ENCODE results near the gene MYORG. TPM values are rescaled to one million over a fixed set of nuclear protein-coding genes. Genes with fewer than 3 reads are reported as not detected.

The MYORG gene
- total and polyA plus RNA-seq, 4 donors = 11.4 to 26.6 (median 19.3) TPM

DNA sequence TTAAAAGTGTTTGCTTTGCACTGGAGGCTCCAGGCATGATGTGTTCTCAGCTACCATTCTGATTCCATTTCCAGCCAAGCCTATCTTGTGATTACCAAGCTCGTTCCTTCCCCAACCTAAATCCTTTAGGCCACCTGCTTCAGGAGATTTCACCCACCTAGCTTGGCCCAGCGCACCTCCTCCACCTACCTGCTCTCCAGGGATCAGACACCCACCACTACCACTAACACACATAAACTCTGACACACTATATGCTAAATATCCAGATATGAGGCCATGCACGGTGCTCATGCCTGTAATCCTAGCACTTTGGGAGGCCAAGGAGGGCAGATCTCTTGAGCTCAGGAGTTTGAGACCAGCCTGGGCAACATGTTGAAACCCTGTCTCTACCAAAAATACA is 2.4 kb downstream of the MYORG start:
- peak overlapping the region; percentile 19 to 48 for H3K27ac ChIP-seq (ENCODE audit: low read depth in 1 of 2, low read length in 2 of 2)
- H3K4me3 ChIP-seq (ENCODE audit: low read depth in 1 of 3, low read length in 3 of 3) = no peak overlapping the region
- no peaks in the 10 kb centered on the region for H3K27me3 ChIP-seq (ENCODE audit: control insufficient read depth in 4 of 4, insufficient read depth in 4 of 4, low read length in 3 of 4)
- no peak overlapping the region for H3K9ac ChIP-seq (ENCODE audit: low read depth in 1 of 2, low read length in 2 of 2)
- no peak for TF ChIP-seq GABPA (IDR thresholded peaks at IDR 0.05 in 1 of 2, conservative IDR thresholded peaks at IDR 0.05 in 1 of 2)
- TF ChIP-seq, protein P1, sequence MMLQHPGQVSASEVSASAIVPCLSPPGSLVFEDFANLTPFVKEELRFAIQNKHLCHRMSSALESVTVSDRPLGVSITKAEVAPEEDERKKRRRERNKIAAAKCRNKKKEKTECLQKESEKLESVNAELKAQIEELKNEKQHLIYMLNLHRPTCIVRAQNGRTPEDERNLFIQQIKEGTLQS (IDR thresholded peaks at IDR 0.05) = no peak
- TF ChIP-seq YY1 (IDR thresholded peaks at IDR 0.05) = no peak
- TF ChIP-seq FOXA2 (IDR thresholded peaks at IDR 0.05) = no peak
- no peak for TF ChIP-seq SP1 (IDR thresholded peaks at IDR 0.05)
- TF ChIP-seq RXRA (IDR thresholded peaks at IDR 0.05) = no peak
- TF ChIP-seq TAF1 (conservative IDR thresholded peaks at IDR 0.05) = no peak
- TF ChIP-seq JUND (IDR thresholded peaks at IDR 0.05) = no peak
- TF ChIP-seq, protein P2, sequence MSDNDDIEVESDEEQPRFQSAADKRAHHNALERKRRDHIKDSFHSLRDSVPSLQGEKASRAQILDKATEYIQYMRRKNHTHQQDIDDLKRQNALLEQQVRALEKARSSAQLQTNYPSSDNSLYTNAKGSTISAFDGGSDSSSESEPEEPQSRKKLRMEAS (IDR thresholded peaks at IDR 0.05) = no peak
- no peak for TF ChIP-seq NR2F2 (IDR thresholded peaks at IDR 0.05)
- TF ChIP-seq, protein P3, sequence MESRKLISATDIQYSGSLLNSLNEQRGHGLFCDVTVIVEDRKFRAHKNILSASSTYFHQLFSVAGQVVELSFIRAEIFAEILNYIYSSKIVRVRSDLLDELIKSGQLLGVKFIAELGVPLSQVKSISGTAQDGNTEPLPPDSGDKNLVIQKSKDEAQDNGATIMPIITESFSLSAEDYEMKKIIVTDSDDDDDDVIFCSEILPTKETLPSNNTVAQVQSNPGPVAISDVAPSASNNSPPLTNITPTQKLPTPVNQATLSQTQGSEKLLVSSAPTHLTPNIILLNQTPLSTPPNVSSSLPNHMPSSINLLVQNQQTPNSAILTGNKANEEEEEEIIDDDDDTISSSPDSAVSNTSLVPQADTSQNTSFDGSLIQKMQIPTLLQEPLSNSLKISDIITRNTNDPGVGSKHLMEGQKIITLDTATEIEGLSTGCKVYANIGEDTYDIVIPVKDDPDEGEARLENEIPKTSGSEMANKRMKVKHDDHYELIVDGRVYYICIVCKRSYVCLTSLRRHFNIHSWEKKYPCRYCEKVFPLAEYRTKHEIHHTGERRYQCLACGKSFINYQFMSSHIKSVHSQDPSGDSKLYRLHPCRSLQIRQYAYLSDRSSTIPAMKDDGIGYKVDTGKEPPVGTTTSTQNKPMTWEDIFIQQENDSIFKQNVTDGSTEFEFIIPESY (IDR thresholded peaks at IDR 0.05) = no peak
- no peak for TF ChIP-seq HNF4A (conservative IDR thresholded peaks at IDR 0.05)
- no peak for TF ChIP-seq HNF4G (IDR thresholded peaks at IDR 0.05)
- TF ChIP-seq, protein P4, sequence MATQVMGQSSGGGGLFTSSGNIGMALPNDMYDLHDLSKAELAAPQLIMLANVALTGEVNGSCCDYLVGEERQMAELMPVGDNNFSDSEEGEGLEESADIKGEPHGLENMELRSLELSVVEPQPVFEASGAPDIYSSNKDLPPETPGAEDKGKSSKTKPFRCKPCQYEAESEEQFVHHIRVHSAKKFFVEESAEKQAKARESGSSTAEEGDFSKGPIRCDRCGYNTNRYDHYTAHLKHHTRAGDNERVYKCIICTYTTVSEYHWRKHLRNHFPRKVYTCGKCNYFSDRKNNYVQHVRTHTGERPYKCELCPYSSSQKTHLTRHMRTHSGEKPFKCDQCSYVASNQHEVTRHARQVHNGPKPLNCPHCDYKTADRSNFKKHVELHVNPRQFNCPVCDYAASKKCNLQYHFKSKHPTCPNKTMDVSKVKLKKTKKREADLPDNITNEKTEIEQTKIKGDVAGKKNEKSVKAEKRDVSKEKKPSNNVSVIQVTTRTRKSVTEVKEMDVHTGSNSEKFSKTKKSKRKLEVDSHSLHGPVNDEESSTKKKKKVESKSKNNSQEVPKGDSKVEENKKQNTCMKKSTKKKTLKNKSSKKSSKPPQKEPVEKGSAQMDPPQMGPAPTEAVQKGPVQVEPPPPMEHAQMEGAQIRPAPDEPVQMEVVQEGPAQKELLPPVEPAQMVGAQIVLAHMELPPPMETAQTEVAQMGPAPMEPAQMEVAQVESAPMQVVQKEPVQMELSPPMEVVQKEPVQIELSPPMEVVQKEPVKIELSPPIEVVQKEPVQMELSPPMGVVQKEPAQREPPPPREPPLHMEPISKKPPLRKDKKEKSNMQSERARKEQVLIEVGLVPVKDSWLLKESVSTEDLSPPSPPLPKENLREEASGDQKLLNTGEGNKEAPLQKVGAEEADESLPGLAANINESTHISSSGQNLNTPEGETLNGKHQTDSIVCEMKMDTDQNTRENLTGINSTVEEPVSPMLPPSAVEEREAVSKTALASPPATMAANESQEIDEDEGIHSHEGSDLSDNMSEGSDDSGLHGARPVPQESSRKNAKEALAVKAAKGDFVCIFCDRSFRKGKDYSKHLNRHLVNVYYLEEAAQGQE (IDR thresholded peaks at IDR 0.05) = no peak
- TF ChIP-seq EGR1 (IDR thresholded peaks at IDR 0.05; ENCODE audit: low read depth in 2 of 2) = no peak
- no peak for TF ChIP-seq RAD21 (IDR thresholded peaks at IDR 0.05)
- TF ChIP-seq, protein P5, sequence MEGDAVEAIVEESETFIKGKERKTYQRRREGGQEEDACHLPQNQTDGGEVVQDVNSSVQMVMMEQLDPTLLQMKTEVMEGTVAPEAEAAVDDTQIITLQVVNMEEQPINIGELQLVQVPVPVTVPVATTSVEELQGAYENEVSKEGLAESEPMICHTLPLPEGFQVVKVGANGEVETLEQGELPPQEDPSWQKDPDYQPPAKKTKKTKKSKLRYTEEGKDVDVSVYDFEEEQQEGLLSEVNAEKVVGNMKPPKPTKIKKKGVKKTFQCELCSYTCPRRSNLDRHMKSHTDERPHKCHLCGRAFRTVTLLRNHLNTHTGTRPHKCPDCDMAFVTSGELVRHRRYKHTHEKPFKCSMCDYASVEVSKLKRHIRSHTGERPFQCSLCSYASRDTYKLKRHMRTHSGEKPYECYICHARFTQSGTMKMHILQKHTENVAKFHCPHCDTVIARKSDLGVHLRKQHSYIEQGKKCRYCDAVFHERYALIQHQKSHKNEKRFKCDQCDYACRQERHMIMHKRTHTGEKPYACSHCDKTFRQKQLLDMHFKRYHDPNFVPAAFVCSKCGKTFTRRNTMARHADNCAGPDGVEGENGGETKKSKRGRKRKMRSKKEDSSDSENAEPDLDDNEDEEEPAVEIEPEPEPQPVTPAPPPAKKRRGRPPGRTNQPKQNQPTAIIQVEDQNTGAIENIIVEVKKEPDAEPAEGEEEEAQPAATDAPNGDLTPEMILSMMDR (IDR thresholded peaks at IDR 0.05; ENCODE audit: low read depth, low read length, missing input control) = no peak
- H3K9me3 ChIP-seq (ENCODE audit: control insufficient read depth in 4 of 4, low read length in 3 of 4) = no peaks in the 10 kb centered on the region
- no peak for DNase-seq (ENCODE audit: low spot score)
- H3K36me3 ChIP-seq (ENCODE audit: control insufficient read depth in 4 of 4, insufficient read depth in 3 of 4, low read depth in 1 of 4, low read length in 3 of 4) = peaks cover 3 to 11% (median 7%) of the 10 kb centered on the region in 4 donors
- peaks cover 7 to 54% (median 41%) of the 10 kb centered on the region in 4 donors for H3K4me1 ChIP-seq (ENCODE audit: control insufficient read depth in 4 of 4, insufficient read depth in 4 of 4, low read length in 3 of 4)
- WGBS = 67% methylated on average over 3 of the region's 3 CpGs

Data from liver (tissue), 9 donors.